NOMO-1 treated with dmso at 0.1 percent for 144 hours (cell line): Measurements from ENCODE around the gene PLEKHM3.
"Not testable (repeated sequence)": the region's sequence is repeated elsewhere in the genome, so short reads cannot be mapped to it uniquely, and the experiment has no call there.

Source experiments
- DNase-seq: peaks from one replicate; lab custom pipeline; 2025; ENCODE audit not compliant: unreplicated experiment; lab: John Stamatoyannopoulos, UW

Gene PLEKHM3

GRCh38 chr2:207952564-207953345 lies 72.6 kb downstream of the PLEKHM3 start:
- no peak for DNase-seq

- DNase-seq = peak; percentile 18
Observed at GRCh38 chr2:207951734-207952470, 73.4 kb downstream of the PLEKHM3 start.

- no peak for DNase-seq
Observed at GRCh38 chr2:207950761-207951114, 74.6 kb downstream of the PLEKHM3 start.

- no peak for DNase-seq
Observed at GRCh38 chr2:207950063-207950760, 75.1 kb downstream of the PLEKHM3 start.

- not testable (repeated sequence) for DNase-seq
Observed at GRCh38 chr2:207949245-207949644, 76.1 kb downstream of the PLEKHM3 start.

- no peak for DNase-seq
Observed at GRCh38 chr2:207944979-207945600, 80.2 kb downstream of the PLEKHM3 start.

GRCh38 chr2:207944334-207944733 lies 81.0 kb downstream of the PLEKHM3 start:
- no peak for DNase-seq

GRCh38 chr2:207939342-207940108 lies 85.8 kb downstream of the PLEKHM3 start:
- DNase-seq = no peak

GRCh38 chr2:207938886-207939285 lies 86.4 kb downstream of the PLEKHM3 start:
- DNase-seq = no peak

GRCh38 chr2:207938415-207938814 lies 86.9 kb downstream of the PLEKHM3 start:
- no peak for DNase-seq

- no peak for DNase-seq
Observed at GRCh38 chr2:207937823-207938222, 87.5 kb downstream of the PLEKHM3 start.

GRCh38 chr2:207937253-207937652 lies 88.1 kb downstream of the PLEKHM3 start:
- DNase-seq = no peak

- no peak for DNase-seq
Observed at GRCh38 chr2:207936380-207936779, 88.9 kb downstream of the PLEKHM3 start.

GRCh38 chr2:207935991-207936370 lies 89.3 kb downstream of the PLEKHM3 start:
- no peak for DNase-seq

- no peak for DNase-seq
Observed at GRCh38 chr2:207935121-207935990, 90.0 kb downstream of the PLEKHM3 start.

GRCh38 chr2:207934720-207935119 lies 90.6 kb downstream of the PLEKHM3 start:
- DNase-seq = no peak

GRCh38 chr2:207933396-207934065 lies 91.8 kb downstream of the PLEKHM3 start:
- DNase-seq = no peak

GRCh38 chr2:207932106-207932505 lies 93.2 kb downstream of the PLEKHM3 start:
- DNase-seq = no peak

GRCh38 chr2:207930747-207931146 lies 94.6 kb downstream of the PLEKHM3 start:
- no peak for DNase-seq
